IMR-90 (cell line): Measurements from ENCODE around the gene ID2.

Experiments
- BHLHE40 ChIP-seq: fragments of 150-350 bp; IDR thresholded peaks from 2 replicates; pipeline ENCODE4 v1.6.1; 2016; ENCODE audit warnings: mild to moderate bottlenecking, low read depth, low read length
- CEBPB ChIP-seq: IDR thresholded peaks from 2 replicates; pipeline ENCODE4 v1.6.1; 2012; ENCODE audit warnings: low read depth, low read length, improper control_type of control experiment
- CHD1 ChIP-seq: IDR thresholded peaks from 2 replicates; pipeline ENCODE4 v1.6.1; 2012; ENCODE audit warnings: low read depth, low read length, improper control_type of control experiment
- CTCF ChIP-seq: conservative IDR thresholded peaks from 2 replicates; pipeline ENCODE4 v1.5.1; 2012; ENCODE audit warnings: mild to moderate bottlenecking, low read depth, low read length, improper control_type of control experiment
- FOS ChIP-seq: fragments of 150-350 bp; IDR thresholded peaks from 2 replicates; pipeline ENCODE4 v1.6.1; 2016; ENCODE audit warnings: low read depth, low read length
- MAFK ChIP-seq: IDR thresholded peaks from 2 replicates; pipeline ENCODE4 v1.6.1; 2012; ENCODE audit warnings: low read depth, low read length, improper control_type of control experiment
- MXI1 ChIP-seq: IDR thresholded peaks from 2 replicates; pipeline ENCODE4 v1.6.1; 2012; ENCODE audit warnings: low read depth, mild to moderate bottlenecking, low read length, moderate library complexity, borderline replicate concordance
- POLR2A ChIP-seq: IDR thresholded peaks from 2 replicates; pipeline ENCODE4 v1.6.1; 2012; ENCODE audit warnings: mild to moderate bottlenecking, low read depth, low read length
- RAD21 ChIP-seq: IDR thresholded peaks from 2 replicates; pipeline ENCODE4 v1.6.1; 2012; ENCODE audit warnings: low read length, improper control_type of control experiment
- RFX5 ChIP-seq: IDR thresholded peaks from 2 replicates; pipeline ENCODE4 v1.8.0; 2012; ENCODE audit warnings: low read depth, mild to moderate bottlenecking, low read length, moderate library complexity
- SMC3 ChIP-seq: fragments of 150-350 bp; IDR thresholded peaks from 2 replicates; pipeline ENCODE4 v1.6.1; 2016; ENCODE audit warnings: low read depth, mild to moderate bottlenecking, antibody characterized with exemption, low read length, moderate library complexity
- USF2 ChIP-seq: fragments of 150-350 bp; IDR thresholded peaks from 2 replicates; pipeline ENCODE4 v1.6.1; 2017; ENCODE audit warnings: mild to moderate bottlenecking, antibody characterized with exemption, low read length, low read depth
- TF ChIP-seq, protein P1 (sequence below): fragments of 150-350 bp; IDR thresholded peaks from 2 replicates; pipeline ENCODE4 v1.6.1; 2016; ENCODE audit warnings: low read depth, mild to moderate bottlenecking, low read length, moderate library complexity, borderline replicate concordance

DNA sequence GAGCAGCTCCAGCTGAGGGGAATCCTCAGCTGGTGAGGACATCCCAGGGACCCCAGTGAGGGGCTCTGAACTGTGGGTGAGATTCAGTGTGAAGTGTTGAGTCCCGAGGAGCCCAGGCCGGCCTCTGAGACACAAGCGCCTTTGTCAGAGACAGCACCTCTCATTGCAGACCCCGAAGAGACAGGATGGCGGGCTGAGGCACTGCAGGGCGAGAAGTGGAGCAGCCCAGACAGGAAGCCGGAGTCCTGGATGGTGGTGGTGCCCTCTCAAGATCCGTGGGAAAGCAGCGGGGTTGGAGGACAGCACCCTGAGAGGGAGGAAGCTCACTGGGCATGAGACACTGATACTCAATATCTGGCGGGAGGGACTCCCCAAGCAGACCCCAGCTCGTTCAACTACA lies 49.1 kb upstream of the ID2 start:
- TF ChIP-seq RAD21 (no peak), RFX5 (no peak), CTCF (no peak), SMC3 (no peak), POLR2A (no peak), BHLHE40 (no peak), CHD1 (no peak), FOS (no peak), MXI1 (no peak), CEBPB (no peak), MAFK (no peak), USF2 (no peak)
- TF ChIP-seq, protein P1, sequence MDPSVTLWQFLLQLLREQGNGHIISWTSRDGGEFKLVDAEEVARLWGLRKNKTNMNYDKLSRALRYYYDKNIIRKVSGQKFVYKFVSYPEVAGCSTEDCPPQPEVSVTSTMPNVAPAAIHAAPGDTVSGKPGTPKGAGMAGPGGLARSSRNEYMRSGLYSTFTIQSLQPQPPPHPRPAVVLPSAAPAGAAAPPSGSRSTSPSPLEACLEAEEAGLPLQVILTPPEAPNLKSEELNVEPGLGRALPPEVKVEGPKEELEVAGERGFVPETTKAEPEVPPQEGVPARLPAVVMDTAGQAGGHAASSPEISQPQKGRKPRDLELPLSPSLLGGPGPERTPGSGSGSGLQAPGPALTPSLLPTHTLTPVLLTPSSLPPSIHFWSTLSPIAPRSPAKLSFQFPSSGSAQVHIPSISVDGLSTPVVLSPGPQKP = no peak
